GM19452 (cell line): Measurements from ENCODE around the gene RCC2.

Experiments used
- ATAC-seq: cut with Tn5 transposase; IDR thresholded peaks from one replicate; pipeline ENCODE4 v1.9.1; 2021; ENCODE audit not compliant: unreplicated experiment

Gene RCC2

DNA sequence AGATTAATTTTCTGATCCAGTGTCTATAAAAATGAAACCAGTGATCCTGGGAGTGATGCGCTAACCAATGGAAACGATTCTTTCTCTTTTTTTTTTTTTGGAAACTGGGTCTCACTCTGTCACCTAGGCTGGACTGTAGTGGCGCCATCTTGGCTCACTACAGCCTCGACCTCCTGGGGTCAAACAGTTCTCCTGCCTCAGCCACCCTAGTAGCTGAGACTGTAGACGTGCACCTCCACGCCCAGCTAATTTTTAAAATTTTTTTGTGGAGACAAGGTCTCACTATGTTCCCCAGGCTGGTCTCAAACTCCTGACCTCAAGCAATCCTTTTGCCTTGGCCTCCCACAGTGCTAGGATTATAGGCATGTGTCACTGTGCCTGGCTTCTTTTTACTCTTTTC lies 3.4 kb upstream of the RCC2 start:
- ATAC-seq = no peak

DNA sequence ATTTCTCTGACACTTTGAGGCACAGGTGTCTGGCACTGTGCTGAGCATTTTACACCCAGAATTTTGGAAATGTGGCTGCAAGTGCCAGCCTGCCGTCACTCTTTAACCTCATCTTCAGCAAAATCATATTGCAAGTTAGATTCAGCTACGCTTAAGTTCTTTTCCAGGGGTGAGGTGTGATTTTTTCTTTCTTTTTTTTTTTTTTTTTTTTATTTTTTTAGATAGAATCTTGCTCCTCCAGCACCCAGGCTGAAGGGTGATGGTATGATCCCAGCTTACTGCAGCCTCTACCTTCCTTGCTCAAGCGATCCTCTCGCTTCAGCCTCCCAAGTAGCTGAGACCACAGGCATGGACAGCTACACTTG lies 2.5 kb upstream of the RCC2 start:
- no peak for ATAC-seq

DNA sequence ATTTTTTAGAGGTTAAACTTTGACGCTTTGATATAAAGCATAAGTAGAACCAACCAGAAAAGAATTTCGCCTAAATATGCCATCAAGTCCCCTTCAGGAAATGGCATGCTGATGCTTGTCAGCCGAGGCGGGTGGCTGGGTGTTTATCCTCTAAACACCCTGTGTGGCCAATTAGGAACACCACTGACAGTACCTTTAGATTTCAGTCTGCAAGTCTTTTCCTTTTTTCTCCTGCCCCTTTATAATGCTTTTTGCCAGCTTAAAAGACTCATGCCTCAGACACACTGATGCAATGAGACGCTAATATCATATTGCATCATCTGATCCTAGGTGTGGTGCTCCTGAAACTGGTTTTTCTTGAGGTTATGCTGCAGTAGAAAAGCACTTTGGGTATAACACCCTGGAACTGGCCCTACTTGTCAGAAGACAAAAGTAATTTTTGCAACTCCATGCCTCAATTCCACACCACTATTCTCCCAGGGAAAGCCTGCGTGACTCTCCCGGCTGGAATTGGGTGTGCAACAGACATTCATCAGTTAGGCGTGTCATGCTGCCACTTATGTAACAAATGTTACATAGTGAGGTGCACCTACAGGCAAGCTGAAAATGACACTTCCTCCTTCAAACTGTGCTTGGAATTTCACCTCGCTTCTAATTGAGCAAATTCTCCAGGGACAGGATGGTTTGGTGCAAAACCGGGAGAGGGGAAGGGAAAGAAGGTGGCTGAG lies 2.0 kb upstream of the RCC2 start:
- no peak for ATAC-seq

DNA sequence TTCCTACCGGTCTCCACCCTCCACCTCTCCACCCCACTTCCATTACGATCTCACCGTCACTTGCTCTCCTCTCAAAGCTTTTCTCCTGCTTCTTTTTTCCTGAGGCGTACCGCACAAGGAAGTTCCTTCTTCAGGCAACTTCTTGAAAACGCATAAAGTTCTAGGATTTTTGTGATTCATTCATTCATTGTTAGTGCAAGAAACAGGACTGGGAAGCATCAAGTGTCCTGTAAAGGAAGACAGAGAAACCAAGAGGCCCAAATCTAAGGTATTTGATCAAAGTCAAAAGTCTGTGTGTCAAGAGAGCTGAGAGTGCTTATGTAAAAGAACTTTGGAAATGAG lies 1.3 kb upstream of the RCC2 start:
- ATAC-seq = no peak

DNA sequence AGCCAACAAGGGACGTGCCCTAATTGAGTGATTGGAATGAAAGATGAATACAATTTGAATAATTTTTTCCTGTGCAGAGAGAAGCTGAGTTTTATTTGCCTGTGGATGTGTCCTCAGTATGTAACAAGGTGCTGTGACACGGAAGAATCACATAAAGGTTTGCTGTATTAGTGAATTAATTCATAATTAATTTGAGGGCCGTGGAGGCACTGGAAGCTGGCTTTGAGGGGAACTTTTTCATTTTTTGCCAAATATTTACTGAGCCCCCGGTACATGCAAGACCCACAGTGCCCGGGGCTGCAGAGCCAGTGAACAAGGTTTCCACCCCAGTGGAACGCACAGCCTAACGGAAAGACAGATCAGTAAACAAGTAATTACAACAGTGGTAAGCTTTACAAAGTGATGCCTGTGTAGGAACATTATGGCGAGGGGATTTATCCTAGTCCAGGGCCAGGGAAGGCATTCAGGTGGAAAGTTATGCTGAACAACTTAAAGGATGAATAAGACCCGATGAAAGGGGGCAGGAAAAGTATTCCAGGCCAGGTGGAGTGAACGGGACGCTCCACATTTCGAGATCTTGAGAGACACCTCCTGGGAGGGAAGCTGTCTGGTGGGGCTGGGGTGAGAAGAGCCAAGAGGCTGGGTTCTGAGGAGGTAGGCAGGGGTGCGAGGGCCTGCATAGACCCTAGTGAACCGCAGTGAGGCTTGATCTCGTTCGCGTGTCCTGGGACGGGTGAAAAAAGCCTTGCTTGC lies 773 bp upstream of the RCC2 start:
- ATAC-seq = no peak

DNA sequence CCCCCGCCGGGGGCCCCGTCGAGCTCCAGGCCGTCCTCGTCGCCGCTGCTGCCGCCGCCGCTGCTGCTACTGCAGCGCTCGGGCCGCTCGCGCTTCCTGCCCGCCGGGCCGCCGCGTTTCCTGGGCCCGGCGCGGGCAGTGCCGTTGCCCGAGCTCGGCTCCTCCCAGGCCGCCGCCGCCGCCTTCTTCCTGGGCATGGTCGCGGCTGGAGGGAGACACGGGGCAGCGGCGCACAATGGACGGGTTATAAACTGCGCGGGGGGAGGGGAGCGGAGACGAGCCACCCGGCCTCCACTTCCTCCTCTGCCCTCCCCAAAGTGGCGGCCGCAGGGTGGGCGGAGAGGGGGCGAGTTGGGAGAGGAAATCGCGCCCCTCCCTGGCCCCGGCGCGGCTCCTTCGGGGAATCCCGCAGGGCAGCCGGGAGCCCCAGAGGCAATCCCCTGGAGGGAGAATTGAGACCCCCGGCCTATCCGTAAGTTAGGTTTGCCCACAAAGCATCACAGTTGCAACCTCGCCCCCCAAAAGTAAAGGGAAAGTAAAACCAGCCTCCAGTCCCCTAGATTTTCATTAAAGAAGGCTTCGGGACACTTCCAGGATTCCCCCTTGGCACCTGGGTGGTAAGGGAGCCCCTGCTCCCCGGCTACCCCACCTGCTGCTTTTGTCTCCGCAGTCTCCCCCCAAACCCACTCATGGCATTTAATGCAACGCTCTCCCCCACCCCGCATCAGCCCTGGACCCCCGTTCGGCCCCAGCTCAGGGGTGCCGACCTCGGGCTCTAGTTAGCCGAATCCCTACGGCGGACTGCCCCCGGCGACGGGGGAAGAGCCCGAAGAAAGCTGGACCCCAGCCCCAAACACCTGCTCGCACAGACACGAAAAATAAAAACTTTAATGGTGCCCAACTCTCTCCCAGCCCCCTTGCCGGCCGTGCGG lies 893 bp downstream of the RCC2 start:
- ATAC-seq = no peak

DNA sequence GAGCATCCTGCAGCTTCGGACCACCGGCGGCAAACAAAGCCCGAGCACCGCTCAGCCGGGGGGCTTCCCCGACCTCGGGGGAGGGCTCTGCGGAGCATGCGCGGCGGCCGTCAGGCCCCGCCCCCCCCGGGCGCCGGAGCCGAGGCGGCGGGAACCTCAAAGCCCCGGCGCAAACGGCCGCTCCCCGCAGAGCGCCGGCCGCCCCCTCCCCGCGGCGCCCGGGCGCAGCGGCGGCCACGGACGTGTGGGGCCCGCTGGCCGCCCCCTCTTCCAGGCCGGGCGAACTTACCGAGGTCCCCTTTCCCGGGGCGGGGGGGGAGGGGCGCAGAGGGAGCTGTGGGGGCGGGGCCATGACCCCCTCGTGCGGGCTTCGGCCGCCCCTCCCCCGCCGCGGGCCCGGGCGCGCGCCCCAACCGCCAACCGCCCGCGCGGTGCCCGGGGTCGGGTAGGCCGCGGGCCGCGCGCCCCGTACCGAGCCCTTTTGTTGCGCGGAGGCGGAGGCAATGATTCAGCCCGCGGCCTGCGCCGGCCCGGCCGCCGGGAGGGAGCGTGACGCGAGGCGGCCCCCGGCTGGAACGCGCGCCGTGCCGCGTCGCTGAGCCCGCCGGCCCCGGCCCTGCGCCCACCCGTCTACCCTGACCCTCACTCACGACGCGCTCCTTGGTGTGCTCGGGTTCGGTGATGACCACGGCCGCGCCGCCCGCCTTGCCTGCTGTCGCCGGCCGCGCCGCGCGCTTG lies 1.7 kb downstream of the RCC2 start:
- ATAC-seq = no peak

DNA sequence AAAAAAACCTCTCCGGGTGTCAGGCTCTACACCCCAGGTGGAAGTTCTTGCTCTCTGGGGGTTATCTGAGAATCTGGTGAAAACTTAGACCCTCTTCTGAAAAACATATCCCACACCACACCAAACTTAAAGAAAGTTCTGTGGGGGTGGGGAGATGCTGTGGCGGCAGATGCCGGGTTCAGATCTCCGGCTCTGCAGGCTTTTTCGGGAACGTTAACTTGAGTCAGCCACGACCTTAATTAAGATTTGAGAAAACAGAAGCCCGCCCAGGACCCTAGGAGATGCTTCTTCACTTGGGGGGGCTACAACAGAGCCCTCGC lies 2.3 kb downstream of the RCC2 start:
- ATAC-seq = no peak

DNA sequence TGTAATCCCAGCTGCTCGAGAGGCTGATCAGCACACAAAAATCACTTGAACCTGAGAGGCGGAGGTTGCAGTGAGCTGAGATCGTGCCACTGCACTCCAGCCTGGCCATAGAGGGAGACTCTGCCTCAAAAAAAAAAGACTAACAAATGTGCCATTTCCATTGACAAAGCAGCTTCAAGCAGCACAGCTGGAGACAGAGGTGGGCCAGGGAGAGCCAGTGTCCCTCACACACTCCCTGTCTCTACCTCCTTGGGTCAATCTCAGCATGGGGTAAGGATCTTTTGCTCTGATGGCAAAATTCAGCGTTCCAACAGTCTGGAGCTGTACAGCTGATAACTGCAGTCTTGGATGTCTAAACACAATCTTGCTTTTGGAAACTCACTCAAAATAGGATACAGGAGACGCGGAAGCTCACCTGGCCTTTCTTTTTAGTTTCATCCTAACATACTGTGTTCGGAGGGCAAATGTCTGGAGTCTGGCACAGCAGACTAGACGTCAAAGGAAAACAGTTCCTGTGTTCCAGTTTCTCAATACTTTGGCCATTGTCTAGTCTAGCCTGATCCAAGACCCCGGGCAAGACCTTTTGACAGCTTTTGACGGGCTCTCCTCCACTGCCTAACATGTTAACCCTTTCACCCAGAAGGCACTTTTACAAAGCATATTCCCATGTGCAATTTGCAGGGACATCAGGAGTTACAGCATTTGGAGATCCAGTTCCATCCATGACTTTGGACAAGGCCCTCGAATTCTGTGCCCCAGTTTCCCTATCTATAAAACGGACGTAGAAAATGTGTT lies 2.9 kb downstream of the RCC2 start:
- no peak for ATAC-seq

DNA sequence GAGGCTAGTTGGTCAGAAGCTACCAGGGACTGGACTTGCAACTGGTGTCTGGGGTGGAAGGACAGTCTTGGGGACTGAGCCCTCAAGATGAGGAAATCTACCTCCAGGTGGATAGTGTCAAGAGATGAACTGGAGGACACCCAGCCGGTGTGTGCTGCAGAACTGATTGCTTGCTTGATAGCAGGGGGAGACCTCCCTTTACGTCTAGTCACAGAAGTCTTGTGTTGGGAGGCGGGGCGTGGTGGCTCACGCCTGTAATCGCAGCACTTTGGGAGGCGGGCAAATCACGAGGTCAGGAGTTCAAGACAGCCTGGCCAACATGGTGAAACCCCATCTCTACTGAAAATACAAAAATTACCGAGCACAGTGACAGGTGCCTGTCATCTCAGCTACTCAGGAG lies 4.9 kb downstream of the RCC2 start:
- ATAC-seq = no peak

DNA sequence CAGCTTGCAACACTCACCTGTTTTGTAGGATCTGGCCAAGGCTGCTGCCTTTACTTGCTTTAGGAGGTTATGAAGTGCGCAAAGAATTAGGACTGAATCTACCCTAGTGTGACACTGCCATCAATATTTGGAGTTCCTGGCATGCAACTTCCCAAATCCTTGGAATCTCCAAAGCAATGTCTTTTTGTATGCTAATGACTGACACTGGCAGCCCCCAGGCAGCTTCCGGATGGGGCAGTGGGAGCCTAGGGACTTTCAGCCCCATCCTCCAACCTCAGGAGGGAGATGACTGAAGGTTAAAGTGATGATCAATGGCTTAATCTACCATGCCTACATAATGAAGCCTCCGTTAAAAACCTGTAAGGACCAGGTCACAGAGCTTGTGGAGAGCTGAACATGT lies 5.5 kb downstream of the RCC2 start:
- no peak for ATAC-seq

DNA sequence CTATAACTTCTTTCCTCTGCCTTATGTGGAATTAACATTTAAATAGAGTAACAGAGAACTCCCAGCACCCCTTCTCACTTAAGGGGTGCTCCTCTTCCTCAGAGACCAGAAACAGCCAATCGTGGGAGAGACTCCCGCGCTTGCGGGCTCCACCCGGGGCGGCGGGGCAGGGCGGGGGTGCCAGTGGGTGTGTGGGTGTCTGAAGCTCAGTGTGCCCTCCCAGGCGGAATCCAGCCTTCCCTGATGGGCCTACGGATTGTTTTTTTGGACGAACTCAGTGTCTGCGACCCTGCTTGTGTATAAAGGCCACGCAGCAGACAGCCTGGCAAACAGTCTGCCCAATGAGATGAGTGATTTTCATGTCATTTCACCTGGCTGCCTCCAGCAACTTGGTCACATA lies 6.2 kb downstream of the RCC2 start:
- ATAC-seq = no peak

DNA sequence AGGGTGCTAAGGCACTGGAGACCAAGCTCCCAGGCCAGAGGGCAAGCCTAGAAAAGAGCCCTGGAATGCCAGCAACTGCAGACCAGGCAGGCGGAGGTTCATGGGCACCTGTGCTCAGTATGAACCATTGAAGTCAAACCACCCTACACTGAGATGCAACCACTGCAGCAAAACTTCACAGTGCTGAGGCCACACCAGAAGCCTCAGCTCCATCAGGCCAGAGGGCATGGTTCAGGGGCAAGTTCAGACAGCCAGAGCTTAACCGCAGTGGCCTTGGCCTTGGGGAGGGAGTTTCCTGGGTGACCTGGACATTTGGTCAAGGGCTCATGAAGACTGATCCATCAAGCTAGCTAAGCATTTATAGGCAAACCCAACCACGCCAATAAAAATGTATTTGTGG lies 7.1 kb downstream of the RCC2 start:
- ATAC-seq = no peak

DNA sequence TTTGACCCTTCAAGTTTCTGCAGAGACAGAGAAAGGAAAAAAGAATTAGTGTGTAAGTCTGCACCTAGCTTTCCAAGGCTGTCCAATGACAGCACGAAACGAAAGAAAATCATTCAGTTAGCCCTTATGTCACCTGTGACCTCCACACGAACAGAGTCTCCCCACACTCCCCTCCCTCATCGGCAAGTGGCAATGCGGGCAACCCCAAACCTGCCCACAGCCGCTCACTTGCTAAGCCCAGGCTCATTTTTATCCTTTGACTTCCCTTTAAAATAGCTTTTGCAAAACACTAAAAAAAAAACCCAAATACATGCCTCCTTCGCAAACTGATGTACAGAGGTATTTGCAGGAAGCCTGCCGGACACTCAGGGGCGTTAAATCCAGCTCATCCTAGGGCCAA lies 10.3 kb downstream of the RCC2 start:
- no peak for ATAC-seq

DNA sequence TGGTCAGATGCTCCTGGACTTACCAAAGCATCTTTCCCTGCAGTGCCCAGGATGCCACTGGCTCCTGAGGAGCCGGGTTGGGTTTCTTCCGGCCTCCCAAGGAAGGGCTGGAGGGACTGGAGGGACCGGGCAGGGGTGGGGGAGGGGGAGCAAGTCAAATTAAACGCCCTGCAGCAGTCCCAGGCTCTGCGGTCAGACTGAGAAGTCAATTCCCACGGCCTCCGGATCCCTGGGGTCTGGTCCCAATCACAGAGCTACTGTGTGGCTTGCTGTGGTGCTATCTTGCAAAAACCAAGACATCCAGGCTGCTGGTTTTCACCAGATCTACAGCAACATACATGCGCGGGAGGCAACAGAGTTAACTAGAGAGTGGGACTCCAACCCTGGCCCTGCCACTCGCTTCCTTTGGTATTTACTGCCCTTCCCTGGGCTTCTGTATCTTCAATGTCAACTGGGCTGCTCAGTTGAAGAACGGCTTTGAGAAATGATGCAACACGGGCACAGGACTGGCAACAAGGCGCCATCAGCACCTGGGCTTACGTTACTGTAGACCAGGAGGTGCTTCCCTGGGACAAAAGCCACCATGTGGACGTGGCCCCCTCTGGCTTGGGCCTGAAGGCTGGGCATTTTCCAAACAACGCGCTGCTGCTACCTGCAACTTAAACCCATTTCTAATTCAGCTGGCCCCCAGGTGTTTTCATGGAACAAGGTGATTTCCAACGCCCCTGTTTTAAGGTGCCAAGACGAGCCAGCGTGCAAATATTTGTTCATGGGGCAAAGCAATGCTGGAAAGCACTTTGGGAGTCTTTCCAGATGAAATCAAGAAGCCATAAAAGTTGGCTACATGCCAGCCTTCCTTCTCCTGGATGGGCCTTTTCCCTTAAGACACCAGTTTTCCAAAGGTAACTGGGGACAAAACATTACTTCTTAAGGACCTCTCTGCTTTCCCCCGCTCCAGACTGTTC lies 11.5 kb downstream of the RCC2 start:
- no peak for ATAC-seq

DNA sequence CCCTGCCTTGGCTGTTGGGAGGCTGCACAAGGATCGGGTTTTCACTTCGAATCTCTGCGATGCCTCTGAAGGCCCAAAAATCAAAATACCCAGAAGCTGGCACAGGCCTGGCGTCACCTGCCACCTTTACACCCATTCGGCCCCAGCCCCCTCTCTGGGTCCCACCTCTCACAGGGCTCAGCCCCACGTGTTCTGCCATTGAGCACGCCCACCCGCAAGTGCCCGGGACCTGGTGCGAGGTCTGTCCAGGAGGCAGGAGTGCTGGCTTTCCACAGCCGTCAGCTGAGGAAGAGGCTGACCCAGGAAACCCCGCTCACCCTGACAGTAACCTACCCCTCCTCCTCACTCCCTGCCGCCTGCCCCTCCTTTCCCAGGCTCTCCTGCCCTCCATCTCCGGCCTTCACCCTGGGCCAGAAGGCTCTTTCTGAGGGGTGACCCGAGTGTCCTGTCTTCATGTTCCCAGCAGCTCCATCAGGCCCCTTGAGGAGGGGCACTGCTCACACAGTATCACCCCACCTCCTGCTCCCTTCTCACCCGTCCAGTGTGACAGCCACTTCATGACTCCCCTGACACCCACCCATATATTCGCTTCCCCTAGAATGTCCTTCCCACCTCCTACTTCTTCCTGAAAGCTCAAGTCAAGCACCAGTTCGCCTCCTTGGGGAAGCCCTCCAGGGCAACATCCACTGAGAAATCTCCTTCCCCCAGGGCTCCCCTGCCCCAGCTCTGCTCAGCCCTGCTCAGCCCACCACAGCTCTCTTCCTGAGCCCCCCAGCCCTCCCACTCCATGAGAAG lies 13.5 kb downstream of the RCC2 start:
- no peak for ATAC-seq

DNA sequence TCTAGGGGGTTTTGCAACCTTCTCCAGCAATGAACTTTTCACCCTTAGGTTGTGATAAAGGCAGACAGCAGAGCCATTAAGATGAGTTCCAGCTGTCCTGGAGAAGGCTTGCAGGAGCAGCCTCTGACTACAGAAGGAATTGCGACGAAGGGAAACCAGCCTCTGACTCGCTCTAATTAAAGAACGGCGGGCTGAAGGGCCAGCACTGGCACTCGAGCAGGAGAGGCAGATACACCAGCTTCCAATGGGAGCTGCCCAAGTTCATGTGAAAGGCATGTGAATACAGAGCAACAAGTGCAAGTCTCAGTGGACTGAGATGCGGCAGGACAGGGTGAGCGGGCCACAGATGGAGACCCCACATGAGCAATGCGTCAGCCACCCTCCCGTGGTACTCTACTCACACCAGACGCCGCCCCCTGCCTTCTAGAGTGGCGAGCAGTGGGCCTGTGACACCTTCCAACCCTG lies 15.7 kb downstream of the RCC2 start:
- ATAC-seq = no peak

DNA sequence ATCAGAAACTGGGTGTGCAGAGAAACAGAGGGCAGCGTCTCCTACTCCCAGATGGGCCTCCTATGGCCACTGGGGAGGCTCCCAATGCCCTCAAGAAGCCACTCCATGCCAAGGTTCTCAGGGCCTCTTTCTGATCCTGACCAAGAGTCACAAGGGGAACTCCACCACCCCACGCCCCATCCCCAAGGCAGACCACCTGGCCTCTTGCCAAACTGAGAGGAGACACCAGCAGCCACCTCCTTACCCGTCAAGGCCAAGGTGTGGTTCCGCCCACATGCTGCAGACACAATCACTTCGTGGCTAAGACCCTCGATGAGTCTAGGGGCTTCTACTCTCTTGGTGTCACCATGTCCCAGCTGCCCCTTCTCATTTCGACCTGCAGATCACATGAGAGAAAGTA lies 17.0 kb downstream of the RCC2 start:
- no peak for ATAC-seq
